SK-N-SH (cell line): ENCODE measurements around the gene HSD11B1. TPM values are rescaled to one million over a fixed set of nuclear protein-coding genes. Genes with fewer than 3 reads are reported as not detected.

Experiments
- CTCF ChIA-PET: fragments of 300-600, 350-600 bp; formaldehyde crosslinking; extraction: SDS; loops from one replicate; lab custom pipeline; 2021; lab: Yijun Ruan, JAX
- POLR2A ChIA-PET: fragments of 350-600 bp; sonication (Branson Sonifier 250); formaldehyde crosslinking; extraction: SDS; loops from one replicate; lab custom pipeline; 2020; ENCODE audit warnings: antibody characterized with exemption, inconsistent platforms; lab: Yijun Ruan, JAX
- DNase-seq: peaks from one replicate; pipeline ENCODE4 v3.0.0; 2012
- H2AFZ ChIP-seq: fragments of 200-600 bp; sonication (generic); 2 replicates; pipeline ENCODE4 v1.8.1; 2016; ENCODE audit warnings: antibody characterized with exemption, mild to moderate bottlenecking, low read depth
- H3F3A ChIP-seq: fragments of 200-600 bp; sonication (generic); replicated peaks from 2 replicates; pipeline ENCODE3; 2016; ENCODE audit warnings: antibody characterized with exemption, mild to moderate bottlenecking; ENCODE audit not compliant: insufficient read depth
- H3K27ac ChIP-seq, 2 experiments: fragments of 200-500 bp in 1 of 2; fragments of 200-600 bp in 1 of 2; sonication (Bioruptor generic) in 1 of 2; sonication (generic), shearing (Covaris generic) in 1 of 2; 2 replicates each; pipeline versions ENCODE4 v1.5.1 to v1.6.1; 2014 to 2016; ENCODE audit warnings: low read depth in 2 of 2, inconsistent platforms in 1 of 2, low read length in 1 of 2, mild to moderate bottlenecking in 1 of 2, mixed read lengths in 1 of 2
- H3K27me3 ChIP-seq: fragments of 200-600 bp; sonication (generic), shearing (Covaris generic); 2 replicates; pipeline ENCODE4 v1.6.1; 2016; ENCODE audit warnings: mixed run types; ENCODE audit not compliant: insufficient read depth
- H3K36me3 ChIP-seq, 2 experiments: fragments of 200-500 bp in 1 of 2; fragments of 200-600 bp in 1 of 2; sonication (Bioruptor generic) in 1 of 2; sonication (generic) in 1 of 2; replicated peaks in 1 of 2; 2 replicates each; pipeline versions ENCODE3 to v1.5.1; 2014 to 2016; ENCODE audit warnings: low read length in 1 of 2, mild to moderate bottlenecking in 1 of 2; ENCODE audit not compliant: insufficient read depth in 2 of 2, control insufficient read depth in 1 of 2
- H3K4me1 ChIP-seq, 2 experiments: fragments of 200-500 bp in 1 of 2; fragments of 200-600 bp in 1 of 2; sonication (Bioruptor generic) in 1 of 2; sonication (generic), shearing (Covaris generic) in 1 of 2; 2 replicates each; pipeline versions ENCODE4 v1.5.1 to v1.6.1; 2014 to 2016; ENCODE audit warnings: low read depth in 1 of 2, low read length in 1 of 2, mixed run types in 1 of 2; ENCODE audit not compliant: insufficient read depth in 2 of 2, control insufficient read depth in 1 of 2
- H3K4me2 ChIP-seq: fragments of 200-600 bp; sonication (generic), shearing (Covaris generic); 2 replicates; pipeline ENCODE4 v1.6.1; 2017; ENCODE audit warnings: mixed run types
- H3K4me3 ChIP-seq, 2 experiments: fragments of 200-500 bp in 1 of 2; fragments of 200-600 bp in 1 of 2; sonication (Bioruptor generic) in 1 of 2; sonication (generic), shearing (Covaris generic) in 1 of 2; 2 replicates each; pipeline versions ENCODE4 v1.5.1 to v1.8.1; 2014 to 2016; ENCODE audit warnings: low read depth in 2 of 2, inconsistent platforms in 1 of 2, low read length in 1 of 2, mild to moderate bottlenecking in 1 of 2, mixed read lengths in 1 of 2, moderate library complexity in 1 of 2
- H3K79me2 ChIP-seq: fragments of 200-600 bp; sonication (generic); 2 replicates; pipeline ENCODE4 v1.8.1; 2017; ENCODE audit warnings: mild to moderate bottlenecking; ENCODE audit not compliant: insufficient read depth
- H3K9ac ChIP-seq: fragments of 200-600 bp; sonication (generic); 2 replicates; pipeline ENCODE4 v1.6.1; 2017; ENCODE audit warnings: mixed run types
- H3K9me2 ChIP-seq: fragments of 200-600 bp; sonication (generic); 2 replicates; pipeline ENCODE4 v1.6.1; 2017; ENCODE audit warnings: mixed run types
- H3K9me3 ChIP-seq: fragments of 200-600 bp; sonication (generic); 2 replicates; pipeline ENCODE4 v1.6.1; 2017; ENCODE audit warnings: mixed run types, mild to moderate bottlenecking, moderate library complexity
- H4K20me1 ChIP-seq: fragments of 200-600 bp; sonication (generic); 2 replicates; pipeline ENCODE4 v1.6.1; 2017; ENCODE audit warnings: mild to moderate bottlenecking, mixed run types; ENCODE audit not compliant: insufficient read depth
- CTCF ChIP-seq: fragments of 200-600 bp; sonication (generic); IDR thresholded peaks from 2 replicates; pipeline ENCODE4 v1.6.1; 2017; ENCODE audit warnings: antibody characterized with exemption, mild to moderate bottlenecking, moderate library complexity
- EP300 ChIP-seq, 2 experiments: IDR thresholded peaks; 2 replicates each; pipeline versions ENCODE4 v1.4.0 to v1.6.1; 2012; ENCODE audit warnings: borderline replicate concordance in 1 of 2, low read depth in 1 of 2, low read length in 1 of 2
- FOXJ3 ChIP-seq: sonication (generic); formaldehyde crosslinking; IDR thresholded peaks from 2 replicates; pipeline ENCODE4 v1.5.1; 2020; ENCODE audit warnings: mild to moderate bottlenecking, missing genetic modification reagents
- GABPA ChIP-seq: IDR thresholded peaks from 2 replicates; pipeline ENCODE4 v1.4.0; 2012; ENCODE audit warnings: low read depth, mild to moderate bottlenecking
- GATA2 ChIP-seq: sonication (generic); formaldehyde crosslinking; IDR thresholded peaks from 2 replicates; pipeline ENCODE4 v1.5.0; 2020; ENCODE audit warnings: mild to moderate bottlenecking, missing genetic modification reagents
- IRF3 ChIP-seq: fragments of 150-350 bp; IDR thresholded peaks from 2 replicates; pipeline ENCODE4 v1.6.1; 2016; ENCODE audit warnings: mild to moderate bottlenecking, low read depth, low read length
- MAX ChIP-seq: IDR thresholded peaks from 2 replicates; pipeline ENCODE4 v1.4.0; 2012; ENCODE audit warnings: low read depth
- MEF2A ChIP-seq: IDR thresholded peaks from 2 replicates; pipeline ENCODE4 v1.4.0; 2012; ENCODE audit warnings: low read depth, borderline replicate concordance
- RAD21 ChIP-seq: IDR thresholded peaks from 2 replicates; pipeline ENCODE4 v1.6.1; 2012; ENCODE audit warnings: mild to moderate bottlenecking, low read length
- REST ChIP-seq: IDR thresholded peaks from 2 replicates; pipeline ENCODE4 v1.6.1; 2012; ENCODE audit warnings: mild to moderate bottlenecking, low read depth, low read length, moderate library complexity
- RFX5 ChIP-seq: IDR thresholded peaks from 2 replicates; pipeline ENCODE4 v1.6.1; 2012; ENCODE audit warnings: mild to moderate bottlenecking, improper control_type of control experiment, low read length
- SIN3A ChIP-seq: IDR thresholded peaks from 2 replicates; pipeline ENCODE4 v1.6.1; 2012; ENCODE audit warnings: low read depth, mild to moderate bottlenecking, low read length, moderate library complexity, borderline replicate concordance
- USF1 ChIP-seq: IDR thresholded peaks from 2 replicates; pipeline ENCODE4 v1.4.0; 2012; ENCODE audit warnings: low read depth, borderline replicate concordance
- ZBTB33 ChIP-seq: IDR thresholded peaks from 2 replicates; pipeline ENCODE4 v1.4.0; 2012; ENCODE audit warnings: low read depth, borderline replicate concordance
- WGBS: methylation state at CpG from one replicate; pipeline ENCODE4 v1.1.6; 2017; ENCODE audit warnings: low lambda C conversion rate; 5-methylcytosine and 5-hydroxymethylcytosine counted together
- polyA plus RNA-seq, 3 experiments: library from polyadenylated mRNA; depleted of rRNA; stranded (reverse); fragments of >200 nt; gene quantifications; 2 replicates each; pipeline ENCODE4 v1.2.3, GENCODE V29; 2012

HSD11B1 gene
- polyA plus RNA-seq, 1 of the 3 experiments (the other 2 are of a cell fraction) = 0.23 TPM

- Histone ChIP-seq H3F3A (peaks cover 32% of the 10 kb centered on the region), H3K79me2 (no peaks in the 10 kb centered on the region), H3K27me3 (no peaks in the 10 kb centered on the region), H3K4me1 (peaks cover 0 to 14% of the 10 kb centered on the region in 2 experiments; a peak in 1 of 4 replicates), H3K36me3 (no peaks in the 10 kb centered on the region), H3K27ac (peak overlapping the region in 1 of 2 experiments; percentile 92; a peak in 2 of 4 replicates), H3K9me2 (no peaks in the 10 kb centered on the region), H4K20me1 (no peaks in the 10 kb centered on the region), H3K4me2 (peak overlapping the region; percentile 38; the same call in 1 of the 2 replicates), H3K9ac (no peak overlapping the region), H3K9me3 (no peaks in the 10 kb centered on the region), H3K4me3 (no peak overlapping the region), H2AFZ (no peak overlapping the region)
- TF ChIP-seq GABPA (no peak), REST (no peak), MEF2A (no peak)
- ChIA-PET CTCF (interaction anchor here (2.2 kb wide), 1 partner anchor 152 kb away, joined by 5 read pairs; no protein-coding TSS in a partner anchor), POLR2A (no interaction called here)
- DNase-seq = no peak
- WGBS = 94% methylated on average over 1 of the region's 1 CpG
Observed at GRCh38 chr1:209721323-209721722, 16.7 kb downstream of the HSD11B1 start.

- no peak overlapping the region for H3K9ac ChIP-seq
- POLR2A ChIA-PET = no interaction called here
- WGBS = 91% methylated on average over 3 of the region's 3 CpGs
Observed at GRCh38 chr1:209723265-209723664, 18.6 kb downstream of the HSD11B1 start.

More at GRCh38 chr1:209723265-209723664, 18.6 kb downstream of the HSD11B1 start:
- no peak for DNase-seq
- Histone ChIP-seq H3K4me3 (no peak overlapping the region), H3F3A (peaks cover 32% of the 10 kb centered on the region), H3K9me3 (no peaks in the 10 kb centered on the region), H3K36me3 (no peaks in the 10 kb centered on the region), H3K4me2 (no peak overlapping the region), H3K9me2 (no peaks in the 10 kb centered on the region), H3K4me1 (peaks cover 0 to 14% of the 10 kb centered on the region in 2 experiments; a peak in 1 of 4 replicates), H2AFZ (no peak overlapping the region), H3K79me2 (no peaks in the 10 kb centered on the region), H3K27ac (no peak overlapping the region; a peak in 1 of 4 replicates), H3K27me3 (no peaks in the 10 kb centered on the region), H4K20me1 (no peaks in the 10 kb centered on the region)
- CTCF ChIA-PET = interaction anchor here (0.6 to 2.9 kb wide), 4 partner anchors 14 to 38 kb away, joined by 3 to 8 read pairs (median 5); no protein-coding TSS in a partner anchor
- TF ChIP-seq RFX5 (no peak), ZBTB33 (no peak), RAD21 (no peak), EP300 (IDR thresholded peaks at IDR 0.05; ENCODE audit: borderline replicate concordance in 1 of 2, low read depth in 1 of 2, low read length in 1 of 2) (no peak), MAX (no peak), IRF3 (no peak), GATA2 (CRISPR knock-in tag) (no peak), USF1 (no peak), FOXJ3 (CRISPR knock-in tag) (no peak), SIN3A (no peak), CTCF (no peak)
